ENCODE measurements around the gene PGGT1B.

DNA sequence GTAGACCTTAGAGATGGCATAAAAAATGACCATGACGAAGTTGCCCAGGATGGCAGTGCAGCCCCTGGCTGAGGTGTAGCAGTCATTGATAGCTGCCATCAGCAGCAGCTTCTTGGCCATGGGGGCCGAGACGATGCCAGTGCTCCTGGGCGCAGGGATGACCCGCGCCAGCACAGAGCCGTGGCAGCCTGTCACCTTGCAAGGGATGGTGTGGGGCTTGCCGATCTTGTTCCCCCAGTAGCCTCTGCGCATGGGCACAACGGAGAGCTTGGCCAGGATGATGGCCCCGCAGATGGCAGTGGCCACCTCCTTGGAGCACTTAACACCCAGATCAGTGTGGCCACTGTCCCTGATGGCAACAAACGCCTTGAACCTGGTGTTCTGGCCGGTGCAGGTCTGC lies 2.1 kb upstream of the PGGT1B start:
- no peak for TF ChIP-seq CHD2 (IDR thresholded peaks at IDR 0.05; ENCODE audit: low read depth, low read length)
- TF ChIP-seq TEAD4 (IDR thresholded peaks at IDR 0.05; ENCODE audit: low read length), result no peak
- TF ChIP-seq TEAD4 (CRISPR knock-in tag; IDR thresholded peaks at IDR 0.05; ENCODE audit: borderline replicate concordance), result no peak
- TF ChIP-seq CTCF (IDR thresholded peaks at IDR 0.05 in 2 of 3, conservative IDR thresholded peaks at IDR 0.05 in 1 of 3; ENCODE audit: insufficient read depth in 2 of 3, low read depth in 1 of 3, low read length in 3 of 3), result no peak
- no peak for TF ChIP-seq SPI1 (IDR thresholded peaks at IDR 0.05; ENCODE audit: borderline replicate concordance, low read depth, low read length)
- no peak for TF ChIP-seq ELF4 (CRISPR knock-in tag; IDR thresholded peaks at IDR 0.05)
- TF ChIP-seq PHB2 (IDR thresholded peaks at IDR 0.05; ENCODE audit: low read depth), result no peak
